ENCODE measurements around the gene C12orf75.
A peak's percentile ranks its signal among the peaks of the same experiment; 100 is the strongest.

C12orf75 gene

GRCh38 chr12:105351523-105351922 is 21.0 kb downstream of the C12orf75 start:
- H3K4me3 ChIP-seq (ENCODE audit: low read length) = no peak overlapping the region
- TF ChIP-seq CTCF (IDR thresholded peaks at IDR 0.05; ENCODE audit: insufficient read depth, low read depth, low read length, missing control alignments) = no peak
- DNase-seq (ENCODE audit: low read depth) = no peak

- no peak for TF ChIP-seq CTCF (IDR thresholded peaks at IDR 0.05; ENCODE audit: insufficient read depth, low read depth, low read length, missing control alignments)
- no peak for DNase-seq (ENCODE audit: low read depth)
- no peak overlapping the region for H3K4me3 ChIP-seq (ENCODE audit: low read length)
These were observed 21.6 kb downstream of the C12orf75 start for GRCh38 chr12:105352052-105352451.

GRCh38 chr12:105352940-105353635 is 22.6 kb downstream of the C12orf75 start:
- TF ChIP-seq CTCF (IDR thresholded peaks at IDR 0.05; ENCODE audit: insufficient read depth, low read depth, low read length, missing control alignments) = no peak
- no peak for DNase-seq (ENCODE audit: low read depth)

GRCh38 chr12:105355752-105356151 is 25.3 kb downstream of the C12orf75 start:
- H3K4me3 ChIP-seq (ENCODE audit: low read length) = no peak overlapping the region
- TF ChIP-seq CTCF (IDR thresholded peaks at IDR 0.05; ENCODE audit: insufficient read depth, low read depth, low read length, missing control alignments) = no peak
- DNase-seq (ENCODE audit: low read depth) = peak; percentile 47

More at GRCh38 chr12:105352940-105353635, 22.6 kb downstream of the C12orf75 start:
- H3K4me3 ChIP-seq (ENCODE audit: low read length) = no peak overlapping the region

- no peak for TF ChIP-seq CTCF (IDR thresholded peaks at IDR 0.05; ENCODE audit: insufficient read depth, low read depth, low read length, missing control alignments)
- no peak overlapping the region for H3K4me3 ChIP-seq (ENCODE audit: low read length)
- peak; percentile 25 for DNase-seq (ENCODE audit: low read depth)
These were observed 26.7 kb downstream of the C12orf75 start for GRCh38 chr12:105357162-105357691.

GRCh38 chr12:105358789-105359188 is 28.3 kb downstream of the C12orf75 start:
- H3K4me3 ChIP-seq (ENCODE audit: low read length) = no peak overlapping the region
- no peak for TF ChIP-seq CTCF (IDR thresholded peaks at IDR 0.05; ENCODE audit: insufficient read depth, low read depth, low read length, missing control alignments)
- no peak for DNase-seq (ENCODE audit: low read depth)

GRCh38 chr12:105359856-105360255 is 29.4 kb downstream of the C12orf75 start:
- TF ChIP-seq CTCF (IDR thresholded peaks at IDR 0.05; ENCODE audit: insufficient read depth, low read depth, low read length, missing control alignments) = no peak
- no peak for DNase-seq (ENCODE audit: low read depth)
- H3K4me3 ChIP-seq (ENCODE audit: low read length) = no peak overlapping the region

Measured in epithelial cell of esophagus (primary cell).